C4-2B (cell line): Measurements from ENCODE around the gene AOAH.

ENCODE experiments used
- CTCF ChIP-seq: fragments of 450-650 bp; conservative IDR thresholded peaks from 2 replicates; pipeline ENCODE4 v1.5.1; 2017; ENCODE audit warnings: mild to moderate bottlenecking
- ZFX ChIP-seq: fragments of 450-650 bp; IDR thresholded peaks from 2 replicates; pipeline ENCODE4 v1.6.1; 2017

- TF ChIP-seq CTCF (no peak), ZFX (no peak)
Measured at GRCh38 chr7:36639826-36640225, 84.5 kb downstream of the AOAH start.
